HEK293T (cell line): ENCODE data around the gene KIF16B.

Experiments used
- CTCF ChIA-PET: fragments of 350-600 bp; formaldehyde crosslinking; extraction: SDS; loops from one replicate; lab custom pipeline; 2021; ENCODE audit warnings: antibody characterized with exemption, inconsistent platforms; lab: Yijun Ruan, JAX
- POLR2A ChIA-PET: fragments of 350-600 bp; formaldehyde crosslinking; extraction: SDS; loops from one replicate; lab custom pipeline; 2020; ENCODE audit warnings: antibody characterized with exemption, inconsistent platforms; lab: Yijun Ruan, JAX
- DNase-seq: peaks from one replicate; pipeline ENCODE4 v3.0.0; 2012; ENCODE audit warnings: mixed read lengths; ENCODE audit errors: extremely low spot score
- ARNT ChIP-seq: fragments of 450-650 bp; IDR thresholded peaks from 2 replicates; pipeline ENCODE4 v1.6.1; 2017; ENCODE audit warnings: mild to moderate bottlenecking
- BHLHE40 ChIP-seq: fragments of 450-650 bp; IDR thresholded peaks from 2 replicates; pipeline ENCODE4 v1.6.1; 2016; ENCODE audit warnings: mild to moderate bottlenecking, moderate library complexity, borderline replicate concordance
- CTBP1 ChIP-seq: fragments of 450-650 bp; IDR thresholded peaks from 2 replicates; pipeline ENCODE4 v1.6.1; 2016; ENCODE audit warnings: borderline replicate concordance
- ELF4 ChIP-seq: fragments of 450-650 bp; IDR thresholded peaks from 2 replicates; pipeline ENCODE4 v1.6.1; 2017; ENCODE audit warnings: antibody characterized with exemption
- FOXA1 ChIP-seq: fragments of 450-650 bp; IDR thresholded peaks from 2 replicates; pipeline ENCODE4 v1.6.1; 2016; ENCODE audit warnings: mild to moderate bottlenecking
- FOXK2 ChIP-seq: fragments of 450-650 bp; IDR thresholded peaks from 2 replicates; pipeline ENCODE4 v1.6.1; 2016; ENCODE audit warnings: mild to moderate bottlenecking
- FOXM1 ChIP-seq: fragments of 450-650 bp; IDR thresholded peaks from 2 replicates; pipeline ENCODE4 v1.6.1; 2017; ENCODE audit warnings: mild to moderate bottlenecking, borderline replicate concordance
- HDGF ChIP-seq: fragments of 450-650 bp; IDR thresholded peaks from 2 replicates; pipeline ENCODE4 v1.6.1; 2017; ENCODE audit warnings: antibody characterized with exemption, borderline replicate concordance
- L3MBTL2 ChIP-seq: fragments of 450-650 bp; conservative IDR thresholded peaks from 2 replicates; pipeline ENCODE4 v1.6.1; 2016; ENCODE audit warnings: mild to moderate bottlenecking
- LEF1 ChIP-seq: fragments of 450-650 bp; IDR thresholded peaks from 2 replicates; pipeline ENCODE4 v1.6.1; 2017; ENCODE audit warnings: mild to moderate bottlenecking, borderline replicate concordance
- NFRKB ChIP-seq: fragments of 450-650 bp; IDR thresholded peaks from 2 replicates; pipeline ENCODE4 v1.6.1; 2016; ENCODE audit warnings: mild to moderate bottlenecking, moderate library complexity
- SP1 ChIP-seq: fragments of 450-650 bp; IDR thresholded peaks from 2 replicates; pipeline ENCODE4 v1.6.1; 2017
- SUZ12 ChIP-seq: fragments of 450-650 bp; IDR thresholded peaks from 2 replicates; pipeline ENCODE4 v1.6.1; 2016; ENCODE audit warnings: mild to moderate bottlenecking
- TARDBP ChIP-seq: fragments of 450-650 bp; IDR thresholded peaks from 2 replicates; pipeline ENCODE4 v1.6.1; 2016
- ZNF384 ChIP-seq: fragments of 450-650 bp; IDR thresholded peaks from 2 replicates; pipeline ENCODE4 v1.6.1; 2016
- TF ChIP-seq, protein P1 (sequence below): fragments of 450-650 bp; IDR thresholded peaks from 2 replicates; pipeline ENCODE4 v1.6.1; 2016

KIF16B gene

DNA sequence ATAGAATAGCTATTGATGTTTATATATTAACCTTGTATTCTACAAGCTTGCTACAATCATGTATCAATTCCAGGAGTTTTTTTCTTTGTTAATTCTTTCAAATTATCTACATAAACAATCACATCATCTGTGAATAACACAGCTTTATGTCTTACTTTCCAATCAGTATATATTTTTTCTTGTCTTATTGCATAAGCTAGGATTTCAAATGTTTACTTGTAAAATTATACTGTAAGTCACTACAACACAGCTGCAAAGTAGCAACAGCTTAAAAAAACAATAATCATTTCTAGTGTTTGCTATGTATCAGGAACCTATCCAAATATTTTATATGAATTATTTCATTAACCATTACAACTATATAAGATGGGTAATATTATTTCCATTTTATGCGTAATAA is 270.4 kb downstream of the KIF16B start:
- POLR2A ChIA-PET, result no interaction called here
- CTCF ChIA-PET, result no interaction called here
- TF ChIP-seq BHLHE40 (no peak), SUZ12 (no peak), FOXA1 (no peak), NFRKB (no peak), SP1 (no peak), TARDBP (no peak), ARNT (no peak), LEF1 (no peak), L3MBTL2 (no peak)
- TF ChIP-seq, protein P1, sequence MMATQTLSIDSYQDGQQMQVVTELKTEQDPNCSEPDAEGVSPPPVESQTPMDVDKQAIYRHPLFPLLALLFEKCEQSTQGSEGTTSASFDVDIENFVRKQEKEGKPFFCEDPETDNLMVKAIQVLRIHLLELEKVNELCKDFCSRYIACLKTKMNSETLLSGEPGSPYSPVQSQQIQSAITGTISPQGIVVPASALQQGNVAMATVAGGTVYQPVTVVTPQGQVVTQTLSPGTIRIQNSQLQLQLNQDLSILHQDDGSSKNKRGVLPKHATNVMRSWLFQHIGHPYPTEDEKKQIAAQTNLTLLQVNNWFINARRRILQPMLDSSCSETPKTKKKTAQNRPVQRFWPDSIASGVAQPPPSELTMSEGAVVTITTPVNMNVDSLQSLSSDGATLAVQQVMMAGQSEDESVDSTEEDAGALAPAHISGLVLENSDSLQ, result no peak
- DNase-seq, result no peak

DNA sequence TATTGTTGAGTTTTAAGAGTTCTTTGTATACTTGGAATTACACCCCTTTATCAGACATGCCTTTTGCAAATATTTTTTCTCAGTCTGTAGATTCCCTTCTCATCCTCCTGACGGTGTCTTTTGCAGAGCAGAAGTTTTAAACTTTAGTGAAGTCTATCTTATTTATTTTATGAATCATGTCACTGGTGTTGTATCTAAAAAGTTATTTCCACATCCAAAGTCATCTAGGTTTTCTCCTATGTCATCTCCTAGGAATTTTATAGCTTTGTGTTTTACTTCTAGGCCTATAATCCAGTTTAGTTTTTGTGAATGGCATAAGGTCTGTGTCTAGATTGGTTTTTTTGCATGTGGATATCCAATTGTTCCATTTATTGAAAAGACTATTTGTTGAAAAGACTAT is 271.3 kb downstream of the KIF16B start:
- no peak for DNase-seq
- TF ChIP-seq ZNF384, result no peak
- TF ChIP-seq FOXK2, result no peak
- ChIA-PET POLR2A (no interaction called here), CTCF (no interaction called here)

DNA sequence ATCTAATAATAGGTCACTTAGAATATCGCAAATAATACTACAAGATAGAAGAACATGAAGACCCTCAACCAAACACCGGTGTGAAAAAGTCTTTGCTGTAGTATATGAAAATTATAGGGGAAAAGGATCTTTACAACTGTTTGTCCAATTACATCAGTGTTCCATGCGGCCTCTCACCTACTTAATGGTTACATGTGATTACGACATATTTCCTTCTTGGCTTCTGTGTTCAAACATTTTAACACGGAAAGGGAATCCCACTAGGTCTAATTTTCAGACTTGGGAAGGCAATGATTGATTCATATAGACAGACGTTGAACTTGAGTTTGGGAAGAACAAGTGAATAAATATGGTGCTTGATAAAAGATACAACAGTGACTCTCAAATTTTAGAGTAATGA is 273.4 kb downstream of the KIF16B start:
- no peak for TF ChIP-seq ELF4
- no peak for DNase-seq
- POLR2A ChIA-PET, result no interaction called here
- CTCF ChIA-PET, result no interaction called here

DNA sequence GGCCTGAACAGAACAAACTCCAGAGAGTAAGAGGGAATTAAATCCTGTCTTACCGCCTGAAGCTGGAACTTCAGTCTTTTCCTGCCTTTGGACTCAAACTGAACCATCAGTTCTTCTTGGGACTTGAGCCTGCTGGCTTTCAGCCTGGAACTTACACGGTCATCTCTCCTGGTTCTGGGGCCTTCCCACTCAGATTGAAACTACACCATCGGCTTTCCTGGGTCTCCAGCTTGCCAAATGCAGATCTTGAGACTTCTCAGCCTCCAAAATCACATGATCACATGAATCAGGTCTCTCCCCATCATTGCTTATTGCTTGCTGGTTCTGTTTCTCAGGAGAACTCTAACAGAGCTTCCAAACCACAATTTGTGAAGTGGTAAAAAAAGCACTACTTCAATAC is 276.3 kb downstream of the KIF16B start:
- TF ChIP-seq LEF1 (no peak), CTBP1 (no peak), NFRKB (no peak), SP1 (no peak), ZNF384 (no peak), ELF4 (no peak), FOXA1 (no peak), HDGF (no peak), SUZ12 (no peak)
- TF ChIP-seq, protein P1, result no peak
- ChIA-PET CTCF (no interaction called here), POLR2A (no interaction called here)
- DNase-seq, result no peak

DNA sequence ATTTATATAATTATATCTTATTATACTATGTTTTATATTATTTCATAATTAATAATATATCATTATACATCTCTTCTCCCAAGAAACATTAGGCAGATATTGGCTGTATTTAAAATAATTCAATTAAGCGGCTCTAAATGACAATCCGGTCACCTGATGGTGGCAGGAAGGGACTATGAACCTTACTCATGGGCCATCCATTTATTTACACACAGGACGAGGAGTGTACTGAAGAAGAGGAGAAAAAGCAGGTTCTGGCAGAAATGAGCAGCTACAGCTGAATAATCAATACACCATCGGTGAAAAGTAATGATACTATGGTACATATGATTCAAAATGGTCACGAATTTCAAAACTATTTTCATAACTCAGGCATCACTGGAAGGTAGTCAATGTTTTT is 277.7 kb downstream of the KIF16B start:
- CTCF ChIA-PET, result no interaction called here
- DNase-seq, result no peak
- no peak for TF ChIP-seq FOXM1
- no peak for TF ChIP-seq CTBP1
- TF ChIP-seq SUZ12, result no peak
- TF ChIP-seq L3MBTL2, result no peak
- no peak for TF ChIP-seq FOXK2
- no peak for TF ChIP-seq LEF1
- no peak for TF ChIP-seq FOXA1
- TF ChIP-seq ARNT, result no peak
- no peak for TF ChIP-seq TARDBP
- no peak for TF ChIP-seq SP1
- no peak for TF ChIP-seq ELF4
- POLR2A ChIA-PET, result no interaction called here

DNA sequence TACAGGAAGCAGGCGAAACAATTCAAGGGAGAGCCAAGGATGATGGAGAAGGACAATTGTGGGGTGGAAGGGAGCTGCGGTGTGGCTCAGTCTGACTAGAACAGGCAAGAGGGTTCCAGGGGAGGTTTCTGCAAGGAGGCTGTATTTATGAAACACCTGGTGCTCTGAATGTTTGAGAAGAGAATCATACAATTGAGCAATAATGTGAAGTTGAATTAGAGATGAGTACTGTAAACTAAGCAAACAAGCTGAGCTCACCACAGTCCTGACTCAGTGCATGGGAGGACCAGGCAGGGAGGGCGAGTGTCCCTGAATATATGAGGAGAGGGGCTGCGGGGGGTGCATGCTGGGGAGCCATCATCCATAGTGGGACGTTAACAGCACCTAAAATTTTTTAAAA is 279.7 kb downstream of the KIF16B start:
- ChIA-PET CTCF (no interaction called here), POLR2A (no interaction called here)
- no peak for DNase-seq
- TF ChIP-seq, protein P1, result no peak
- no peak for TF ChIP-seq FOXA1
- no peak for TF ChIP-seq BHLHE40
- TF ChIP-seq L3MBTL2, result no peak
- no peak for TF ChIP-seq HDGF
- no peak for TF ChIP-seq FOXM1
- no peak for TF ChIP-seq TARDBP
- no peak for TF ChIP-seq SP1
- TF ChIP-seq CTBP1, result no peak
- TF ChIP-seq LEF1, result no peak
- TF ChIP-seq NFRKB, result no peak
- no peak for TF ChIP-seq SUZ12
- no peak for TF ChIP-seq ZNF384
- TF ChIP-seq ARNT, result no peak
- TF ChIP-seq ELF4, result no peak

DNA sequence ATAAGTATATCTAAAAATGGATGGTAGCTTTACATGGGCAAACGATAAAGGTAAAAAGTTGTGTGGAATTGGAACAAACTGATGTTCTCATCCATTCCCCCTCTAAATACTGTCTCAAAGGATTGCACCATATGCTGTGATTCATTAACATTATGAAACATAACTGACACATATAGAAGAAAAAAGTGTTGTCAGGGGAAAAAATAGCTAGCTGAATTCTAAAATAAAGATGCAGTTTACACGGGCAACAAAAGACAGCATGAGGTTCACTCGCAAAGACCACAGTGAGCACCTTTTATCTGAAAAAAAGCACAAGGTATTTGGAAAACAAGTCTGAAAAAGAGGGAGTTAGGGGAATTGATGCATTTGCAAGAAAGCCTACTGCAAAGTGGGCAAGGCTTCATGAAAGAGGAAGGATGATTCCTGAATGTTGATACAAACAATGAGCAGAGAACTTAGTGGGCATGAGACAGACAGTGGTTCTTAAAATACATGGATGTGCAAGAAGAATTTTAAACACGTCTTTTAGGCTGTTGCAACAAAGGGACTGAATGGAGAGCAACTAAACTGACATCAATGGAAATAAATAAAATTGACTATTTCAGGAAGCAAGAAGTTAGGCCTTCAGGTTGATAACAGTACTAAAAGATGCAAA is 280.9 kb downstream of the KIF16B start:
- DNase-seq, result no peak
- ChIA-PET CTCF (no interaction called here), POLR2A (no interaction called here)
- TF ChIP-seq ZNF384, result no peak
- TF ChIP-seq FOXA1, result no peak
- TF ChIP-seq FOXM1, result no peak
- TF ChIP-seq L3MBTL2, result no peak
- TF ChIP-seq, protein P1, result no peak
- no peak for TF ChIP-seq SP1
- no peak for TF ChIP-seq ELF4
- TF ChIP-seq BHLHE40, result no peak
- no peak for TF ChIP-seq TARDBP
- TF ChIP-seq SUZ12, result no peak
- no peak for TF ChIP-seq LEF1
- TF ChIP-seq CTBP1, result no peak
